HFFc6 (cell line): Measurements from ENCODE around the gene EXOC4. TPM values are rescaled to one million over a fixed set of nuclear protein-coding genes. Genes with fewer than 3 reads are reported as not detected.

ENCODE experiments used
- DNase-seq: peaks from one replicate; pipeline ENCODE4 v3.0.0-alpha.2; 2018
- H3K27ac Mint-ChIP-seq: 2 replicates; pipeline ENCODE4 v1.8.0; 2020; ENCODE audit warnings: mild to moderate bottlenecking, mixed read lengths
- H3K27me3 Mint-ChIP-seq: 2 replicates; pipeline ENCODE4 v1.8.0; 2021; ENCODE audit warnings: mild to moderate bottlenecking, moderate library complexity, mixed read lengths; ENCODE audit not compliant: insufficient read depth
- H3K36me3 Mint-ChIP-seq: 2 replicates; pipeline ENCODE4 v1.8.0; 2021; ENCODE audit warnings: low read depth, mixed read lengths
- H3K4me1 Mint-ChIP-seq: 2 replicates; pipeline ENCODE4 v1.8.0; 2020; ENCODE audit warnings: low read depth, mixed read lengths
- H3K4me3 Mint-ChIP-seq: 2 replicates; pipeline ENCODE4 v1.8.0; 2020; ENCODE audit warnings: mild to moderate bottlenecking, moderate library complexity, mixed read lengths
- H3K9me3 Mint-ChIP-seq: 2 replicates; pipeline ENCODE4 v1.8.0; 2020; ENCODE audit warnings: mild to moderate bottlenecking, mixed read lengths
- CTCF ChIP-seq: fragments of 200-600 bp; sonication (generic); IDR thresholded peaks from 2 replicates; pipeline ENCODE4 v1.5.0; 2021; ENCODE audit warnings: antibody characterized with exemption, mild to moderate bottlenecking
- total RNA-seq, 6 experiments: library from RNA; stranded (reverse); fragmentation: NEBNext Ultra II Directional; extraction: Animal tissue kit (Norgen Biotek cat#: 25700); gene quantifications; 2 replicates in 1 of 6; 3 replicates in 5 of 6; pipeline ENCODE4 v1.2.3, GENCODE V29; 2021

The EXOC4 gene
- total RNA-seq, 6 experiments from 2014 or later = 57.6 to 67.6 (median 61.4) TPM

DNA sequence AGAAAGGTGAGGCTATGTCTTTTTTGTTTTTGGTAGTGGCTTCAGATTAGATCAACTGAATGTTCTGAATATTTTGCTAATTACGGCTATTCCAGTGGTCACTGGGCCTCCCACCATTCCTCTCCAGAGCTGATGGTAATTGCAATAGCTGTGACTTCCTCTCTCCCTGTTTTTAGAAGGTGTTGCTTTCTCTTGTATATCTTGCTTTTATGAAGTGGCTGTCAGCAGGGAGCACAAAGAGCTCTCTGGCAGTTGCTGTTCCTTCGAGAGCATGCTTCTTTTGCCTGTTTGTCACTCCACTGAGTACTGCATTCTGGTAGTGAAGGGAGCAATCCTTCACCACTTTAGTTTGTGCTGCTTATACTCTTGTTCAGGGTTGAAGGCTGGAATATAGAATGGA, 133.3 kb downstream of the EXOC4 start:
- Mint-ChIP-seq H3K27me3 (no peaks in the 10 kb centered on the region), H3K36me3 (peaks cover 5% of the 10 kb centered on the region; the same call in 1 of the 2 replicates), H3K4me3 (no peak overlapping the region), H3K27ac (no peak overlapping the region), H3K9me3 (no peaks in the 10 kb centered on the region), H3K4me1 (no peaks in the 10 kb centered on the region)
- TF ChIP-seq CTCF = no peak
- no peak for DNase-seq

DNA sequence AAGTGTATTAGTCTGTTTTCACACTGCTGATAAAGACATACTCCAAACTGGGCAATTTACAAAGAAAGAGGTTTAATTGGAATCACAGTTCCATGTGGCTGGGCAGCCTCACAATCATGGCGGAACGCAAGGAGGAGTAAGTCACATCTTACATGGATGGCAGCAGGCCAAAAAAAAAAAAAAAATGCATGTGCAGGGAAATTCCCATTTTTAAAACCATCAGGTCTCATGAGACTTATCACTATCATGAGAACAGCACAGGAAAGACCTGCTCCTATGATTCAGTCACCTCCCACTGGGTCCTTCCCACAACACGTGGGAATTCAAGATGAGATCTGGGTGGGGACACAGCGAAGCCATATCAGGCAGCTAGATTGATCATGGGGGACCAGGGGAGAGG, 136.8 kb downstream of the EXOC4 start:
- TF ChIP-seq CTCF = no peak
- H3K9me3 Mint-ChIP-seq = no peaks in the 10 kb centered on the region

GRCh38 chr7:133391206-133391605, 138.3 kb downstream of the EXOC4 start:
- Mint-ChIP-seq H3K27me3 (no peaks in the 10 kb centered on the region), H3K9me3 (no peaks in the 10 kb centered on the region), H3K27ac (no peak overlapping the region), H3K4me3 (no peak overlapping the region), H3K36me3 (peaks cover 5% of the 10 kb centered on the region; the same call in 1 of the 2 replicates), H3K4me1 (peaks cover 3% of the 10 kb centered on the region; the same call in 1 of the 2 replicates)
- DNase-seq = no peak
- no peak for TF ChIP-seq CTCF

More for the DNA sequence above, 136.8 kb downstream of the EXOC4 start:
- Mint-ChIP-seq H3K36me3 (peaks cover 5% of the 10 kb centered on the region; the same call in 1 of the 2 replicates), H3K27me3 (no peaks in the 10 kb centered on the region), H3K4me3 (no peak overlapping the region), H3K4me1 (no peaks in the 10 kb centered on the region), H3K27ac (no peak overlapping the region)
- DNase-seq = no peak

GRCh38 chr7:133394369-133394768, 141.5 kb downstream of the EXOC4 start:
- no peaks in the 10 kb centered on the region for H3K27me3 Mint-ChIP-seq
- no peak overlapping the region for H3K4me3 Mint-ChIP-seq
- H3K36me3 Mint-ChIP-seq = no peaks in the 10 kb centered on the region
- H3K9me3 Mint-ChIP-seq = no peaks in the 10 kb centered on the region
- no peak overlapping the region for H3K27ac Mint-ChIP-seq
- no peak for TF ChIP-seq CTCF
- no peak for DNase-seq
- peaks cover 6% of the 10 kb centered on the region for H3K4me1 Mint-ChIP-seq

DNA sequence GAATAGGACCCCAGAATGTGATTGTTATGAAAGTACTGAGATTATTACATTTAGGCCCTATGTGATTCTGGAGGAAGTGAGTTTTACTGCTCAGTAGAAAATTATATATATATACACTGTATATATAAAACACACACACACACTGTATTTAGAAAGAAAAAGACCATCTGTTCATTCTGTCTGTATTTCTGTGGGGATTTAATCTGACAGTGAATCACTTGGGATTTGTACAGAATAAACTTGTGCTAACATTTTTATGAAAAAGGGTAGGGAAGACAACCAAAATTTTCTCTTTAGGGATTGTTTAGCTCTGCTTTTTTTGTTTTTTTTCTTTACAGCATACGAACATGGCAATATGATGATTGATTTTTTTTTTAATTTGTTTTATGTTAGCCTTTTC, 142.7 kb downstream of the EXOC4 start:
- Mint-ChIP-seq H3K4me3 (no peak overlapping the region), H3K9me3 (no peaks in the 10 kb centered on the region), H3K27me3 (no peaks in the 10 kb centered on the region), H3K36me3 (no peaks in the 10 kb centered on the region), H3K27ac (no peak overlapping the region), H3K4me1 (peaks cover 17% of the 10 kb centered on the region)
- no peak for DNase-seq
- no peak for TF ChIP-seq CTCF

- Mint-ChIP-seq H3K27me3 (no peaks in the 10 kb centered on the region), H3K4me1 (peaks cover 31% of the 10 kb centered on the region), H3K9me3 (no peaks in the 10 kb centered on the region), H3K36me3 (no peaks in the 10 kb centered on the region), H3K4me3 (no peak overlapping the region), H3K27ac (no peak overlapping the region)
- TF ChIP-seq CTCF = no peak
- no peak for DNase-seq
These were observed 145.6 kb downstream of the EXOC4 start for GRCh38 chr7:133398506-133398905.
